IMR-90 (cell line): ENCODE results near the gene CLTCL1. TPM values are rescaled to one million over a fixed set of nuclear protein-coding genes. Genes with fewer than 3 reads are reported as not detected.

Experiments used
- ATAC-seq: fragments of 200-7000 bp; cut with Tn5 transposase; 2 replicates; pipeline ENCODE4 v1.9.1; 2020; ENCODE audit warnings: low read depth, mild to moderate bottlenecking, moderate library complexity
- BruUV-seq: library from RNA; stranded (reverse); fragments of 400-500 nt; replicated peaks from 2 replicates; lab custom pipeline; 2021; lab: Mats Ljungman, UMichigan
- CTCF ChIA-PET: fragments of 300-600 bp; formaldehyde crosslinking; extraction: SDS; loops from one replicate; lab custom pipeline; 2021; ENCODE audit warnings: antibody characterized with exemption; lab: Yijun Ruan, JAX
- POLR2A ChIA-PET: fragments of 300-600 bp; sonication (Branson Sonifier 250); formaldehyde crosslinking; loops from one replicate; lab custom pipeline; 2022; ENCODE audit warnings: antibody characterized with exemption; ENCODE audit not compliant: unreplicated experiment; lab: Charles Lee
- DNase-seq: peaks from one replicate; pipeline ENCODE4 v3.0.0; 2013
- H2AFZ ChIP-seq: replicated peaks from 2 replicates; pipeline ENCODE3; 2013; ENCODE audit warnings: low read length, mild to moderate bottlenecking; ENCODE audit not compliant: poor library complexity
- H2AK5ac ChIP-seq: 2 replicates; pipeline ENCODE4 v1.6.1; 2013; ENCODE audit warnings: low read depth, low read length, inconsistent platforms
- H2AK9ac ChIP-seq: replicated peaks from 2 replicates; pipeline ENCODE3; 2013; ENCODE audit warnings: mild to moderate bottlenecking, low read depth, low read length, moderate library complexity; ENCODE audit not compliant: poor library complexity
- H2BK120ac ChIP-seq: 2 replicates; pipeline ENCODE4 v1.6.1; 2013; ENCODE audit warnings: low read depth, low read length, inconsistent platforms
- H2BK15ac ChIP-seq: 3 replicates; pipeline ENCODE4 v1.6.1; 2013; ENCODE audit warnings: low read depth, low read length, inconsistent platforms
- H2BK20ac ChIP-seq: 2 replicates; pipeline ENCODE4 v1.6.1; 2013; ENCODE audit warnings: low read depth, mild to moderate bottlenecking, inconsistent platforms, low read length, moderate library complexity
- H2BK5ac ChIP-seq: 2 replicates; pipeline ENCODE4 v1.6.1; 2013; ENCODE audit warnings: mild to moderate bottlenecking, low read depth, low read length, inconsistent platforms; ENCODE audit not compliant: poor library complexity, severe bottlenecking
- H3K14ac ChIP-seq: replicated peaks from 2 replicates; pipeline ENCODE4 v1.6.1; 2013; ENCODE audit warnings: low read depth, low read length, inconsistent platforms
- H3K18ac ChIP-seq: 2 replicates; pipeline ENCODE4 v1.6.1; 2013; ENCODE audit warnings: low read depth, low read length, control low read depth
- H3K23ac ChIP-seq: 2 replicates; pipeline ENCODE4 v1.6.1; 2013; ENCODE audit warnings: low read depth, low read length, inconsistent platforms
- H3K27ac ChIP-seq: 2 replicates; pipeline ENCODE4 v1.5.1; 2013; ENCODE audit warnings: mild to moderate bottlenecking, control low read depth, low read length; ENCODE audit not compliant: insufficient read depth
- H3K27me3 ChIP-seq: 2 replicates; pipeline ENCODE4 v1.6.1; 2013; ENCODE audit warnings: low read length; ENCODE audit not compliant: control insufficient read depth, insufficient read depth
- H3K36me3 ChIP-seq: 2 replicates; pipeline ENCODE4 v1.6.1; 2013; ENCODE audit warnings: low read length, mixed read lengths; ENCODE audit not compliant: control insufficient read depth, insufficient read depth
- H3K4ac ChIP-seq: 2 replicates; pipeline ENCODE4 v1.6.1; 2013; ENCODE audit warnings: low read depth, low read length, inconsistent platforms
- H3K4me1 ChIP-seq: 2 replicates; pipeline ENCODE4 v1.6.1; 2013; ENCODE audit warnings: low read length, mixed read lengths; ENCODE audit not compliant: control insufficient read depth, insufficient read depth
- H3K4me2 ChIP-seq: 2 replicates; pipeline ENCODE4 v1.6.1; 2013; ENCODE audit warnings: low read depth, mild to moderate bottlenecking, control low read depth, low read length, moderate library complexity
- H3K4me3 ChIP-seq: 2 replicates; pipeline ENCODE4 v1.5.1; 2013; ENCODE audit warnings: low read depth, mild to moderate bottlenecking, control low read depth, low read length, moderate library complexity; ENCODE audit not compliant: insufficient read depth
- H3K56ac ChIP-seq: 2 replicates; pipeline ENCODE4 v1.6.1; 2013; ENCODE audit warnings: low read length, inconsistent platforms; ENCODE audit not compliant: insufficient read depth; ENCODE audit errors: extremely low read depth
- H3K79me1 ChIP-seq, 2 experiments: 2 replicates each; pipeline ENCODE4 v1.6.1; 2013; ENCODE audit warnings: low read length in 2 of 2, inconsistent platforms in 1 of 2, low read depth in 1 of 2
- H3K9ac ChIP-seq: 2 replicates; pipeline ENCODE4 v1.6.1; 2013; ENCODE audit warnings: low read depth, low read length, control low read depth
- H3K9me1 ChIP-seq: 2 replicates; pipeline ENCODE4 v1.6.1; 2013; ENCODE audit warnings: low read length, inconsistent platforms; ENCODE audit not compliant: insufficient read depth
- H3K9me3 ChIP-seq: 2 replicates; pipeline ENCODE4 v1.6.1; 2013; ENCODE audit warnings: low read length; ENCODE audit not compliant: control insufficient read depth, insufficient read depth
- H4K20me1 ChIP-seq: 2 replicates; pipeline ENCODE4 v1.6.1; 2013; ENCODE audit warnings: low read length, inconsistent platforms; ENCODE audit not compliant: insufficient read depth
- H4K5ac ChIP-seq: 2 replicates; pipeline ENCODE4 v1.6.1; 2013; ENCODE audit warnings: mild to moderate bottlenecking, low read depth, low read length, control low read depth
- H4K8ac ChIP-seq, 2 experiments: 2 replicates each; pipeline ENCODE4 v1.6.1; 2013; ENCODE audit warnings: low read depth in 2 of 2, low read length in 2 of 2, control low read depth in 1 of 2, inconsistent platforms in 1 of 2
- H4K91ac ChIP-seq: 2 replicates; pipeline ENCODE4 v1.6.1; 2013; ENCODE audit warnings: low read depth, low read length, inconsistent platforms; ENCODE audit not compliant: insufficient read depth
- BHLHE40 ChIP-seq: fragments of 150-350 bp; IDR thresholded peaks from 2 replicates; pipeline ENCODE4 v1.6.1; 2016; ENCODE audit warnings: mild to moderate bottlenecking, low read depth, low read length
- CHD1 ChIP-seq: IDR thresholded peaks from 2 replicates; pipeline ENCODE4 v1.6.1; 2012; ENCODE audit warnings: low read depth, low read length, improper control_type of control experiment
- FOS ChIP-seq: fragments of 150-350 bp; IDR thresholded peaks from 2 replicates; pipeline ENCODE4 v1.6.1; 2016; ENCODE audit warnings: low read depth, low read length
- NFE2L2 ChIP-seq: fragments of 150-350 bp; IDR thresholded peaks from 2 replicates; pipeline ENCODE4 v1.6.1; 2016; ENCODE audit warnings: low read depth, mild to moderate bottlenecking, low read length
- RFX5 ChIP-seq: IDR thresholded peaks from 2 replicates; pipeline ENCODE4 v1.8.0; 2012; ENCODE audit warnings: low read depth, mild to moderate bottlenecking, low read length, moderate library complexity
- USF2 ChIP-seq: fragments of 150-350 bp; IDR thresholded peaks from 2 replicates; pipeline ENCODE4 v1.6.1; 2017; ENCODE audit warnings: mild to moderate bottlenecking, antibody characterized with exemption, low read length, low read depth
- WGBS, 2 experiments: methylation state at CpG; one replicate each; pipeline versions ENCODE4 v1.1.5 to v1.1.7; 2013; ENCODE audit warnings: missing lambda C conversion rate in 2 of 2; ENCODE audit not compliant: insufficient read length in 1 of 2; ENCODE audit errors: extremely low coverage in 2 of 2; 5-methylcytosine and 5-hydroxymethylcytosine counted together
- dilution Hi-C: fragments of 300-500 bp; cut with HindIII; formaldehyde crosslinking; loops from one replicate; pipeline ENCODE4 v1.14.3; 2018; ENCODE audit warnings: low sequenced_read_pairs; ENCODE audit not compliant: unreplicated experiment
- in situ Hi-C: fragments of 300-500 bp; cut with MboI; formaldehyde crosslinking; loops from 3 replicates; pipeline ENCODE4 v1.14.3; 2019; ENCODE audit warnings: low sequenced_read_pairs, inconsistent platforms, mixed read lengths
- intact Hi-C: fragments of 100-400 bp; cut with micrococcal nuclease; formaldehyde crosslinking; loops from 2 replicates; pipeline ENCODE4 v1.10.0; 2022
- polyA plus RNA-seq, 3 experiments: library from polyadenylated mRNA; depleted of rRNA; stranded (reverse); fragments of >200 nt; gene quantifications; 2 replicates each; pipeline ENCODE4 v1.2.3, GENCODE V29; 2012; ENCODE audit warnings: low replicate concordance in 1 of 3
- total RNA-seq: library from RNA; depleted of rRNA; stranded (reverse); fragments of >200 nt; gene quantifications from 2 replicates; pipeline ENCODE4 v1.2.3, GENCODE V29; 2012

CLTCL1 gene
- total and polyA plus RNA-seq, 2 of the 4 experiments (the other 2 are of a cell fraction): 6.2 to 8.1 TPM

DNA sequence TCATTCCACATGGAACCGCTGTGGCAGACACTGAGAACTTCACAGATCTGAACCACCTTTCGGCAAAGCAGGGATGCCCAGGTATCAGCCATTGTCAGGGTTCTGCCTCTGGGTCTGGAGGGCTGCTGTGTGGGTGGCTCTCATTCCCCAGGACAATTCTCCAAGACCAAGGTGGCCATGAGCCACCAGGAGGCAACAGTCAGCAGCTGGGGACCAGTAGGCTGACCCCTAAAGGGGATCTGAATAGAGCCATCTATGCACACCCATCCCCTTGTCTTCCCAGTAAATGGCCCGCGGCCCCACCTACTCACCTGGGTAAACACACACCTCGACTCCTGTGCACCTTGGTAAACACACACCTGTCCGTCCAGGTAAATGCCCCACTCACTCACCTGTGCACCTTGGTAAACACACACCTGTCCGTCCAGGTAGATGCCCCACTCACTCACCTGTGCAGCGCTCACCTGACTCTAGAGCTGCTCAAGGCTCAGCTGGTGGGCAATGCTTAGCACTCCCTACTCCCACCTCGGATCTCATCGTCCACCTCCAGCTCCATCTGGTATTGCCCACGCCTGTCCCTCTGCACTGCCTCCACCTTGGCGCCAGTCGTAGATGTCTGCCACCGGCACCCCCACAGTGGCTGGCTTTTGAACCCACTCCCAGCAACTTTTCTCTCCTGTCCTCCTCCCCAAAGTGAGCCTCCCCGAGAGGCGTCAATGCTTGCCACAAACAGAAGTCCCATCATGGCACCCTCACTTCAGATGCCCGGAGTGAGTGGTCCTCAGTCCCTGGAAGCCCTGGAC is 123.2 kb downstream of the CLTCL1 start:
- ChIA-PET CTCF (no interaction called here), POLR2A (no interaction called here)
- peaks cover 16% of the 10 kb centered on the region for H3K4me1 ChIP-seq
- peaks cover 16% of the 10 kb centered on the region for H3K9me1 ChIP-seq
- no peak overlapping the region for H2BK20ac ChIP-seq
- DNase-seq (no peak), ATAC-seq (no peak)
- H2BK5ac ChIP-seq: no peak overlapping the region
- in situ Hi-C loops (no loop called here), intact Hi-C loops (no loop called here), dilution Hi-C loops (no loop called here)
- no peak overlapping the region for H2AK5ac ChIP-seq
- H2BK15ac ChIP-seq: no peak overlapping the region
- H3K14ac ChIP-seq: no peak overlapping the region
- H3K4me2 ChIP-seq: no peak overlapping the region
- no peak overlapping the region for H4K5ac ChIP-seq
- H4K20me1 ChIP-seq: no peaks in the 10 kb centered on the region
- no peak overlapping the region for H3K9ac ChIP-seq
- H3K79me1 ChIP-seq: peaks cover 8 to 28% of the 10 kb centered on the region in 2 experiments
- H3K18ac ChIP-seq: no peak overlapping the region
- H3K36me3 ChIP-seq: no peaks in the 10 kb centered on the region
- H2AK9ac ChIP-seq: peak overlapping the region; percentile 42
- no peak overlapping the region for H3K23ac ChIP-seq
- no peaks in the 10 kb centered on the region for H3K9me3 ChIP-seq
- H3K27me3 ChIP-seq: peaks cover 33% of the 10 kb centered on the region
- WGBS, 2 experiments: 73% methylated on average over 9 of the region's 17 CpGs; no CpG with 5 or more reads in 1 of the 2 experiments
- no peak overlapping the region for H3K56ac ChIP-seq
- H3K27ac ChIP-seq: no peak overlapping the region
- no peak overlapping the region for H4K8ac ChIP-seq
- H3K4ac ChIP-seq: no peak overlapping the region
- H3K4me3 ChIP-seq: no peak overlapping the region
- BruUV-seq: no TSS peak
- TF ChIP-seq NFE2L2 (no peak), USF2 (no peak), RFX5 (no peak), BHLHE40 (no peak), FOS (no peak), CHD1 (no peak)
- no peak overlapping the region for H2BK120ac ChIP-seq
- peak overlapping the region; percentile 58 for H2AFZ ChIP-seq
- no peak overlapping the region for H4K91ac ChIP-seq
